Type B pancreatic cell (in vitro differentiated cells): ENCODE measurements around the gene SMARCA4. TPM values are rescaled to one million over a fixed set of nuclear protein-coding genes. Genes with fewer than 3 reads are reported as not detected.
A peak's percentile ranks its signal among the peaks of the same experiment; 100 is the strongest.

ENCODE experiments used
- DNase-seq: peaks from one replicate; pipeline ENCODE4 v3.0.0; 2021; ENCODE audit warnings: mixed read lengths; ENCODE audit not compliant: unreplicated experiment; ENCODE audit errors: extremely low spot score
- H3K27ac Mint-ChIP-seq: 2 replicates; pipeline ENCODE4 v1.8.0; 2021; ENCODE audit warnings: mild to moderate bottlenecking, mixed read lengths
- H3K27me3 Mint-ChIP-seq: 2 replicates; pipeline ENCODE4 v1.8.0; 2021; ENCODE audit warnings: mixed read lengths
- H3K36me3 Mint-ChIP-seq: 2 replicates; pipeline ENCODE4 v1.8.0; 2021; ENCODE audit warnings: mixed read lengths
- H3K4me1 Mint-ChIP-seq: one replicate; pipeline ENCODE4 v1.8.0; 2021; ENCODE audit warnings: mixed read lengths; ENCODE audit not compliant: unreplicated experiment
- H3K4me3 Mint-ChIP-seq: 2 replicates; pipeline ENCODE4 v1.8.0; 2021; ENCODE audit warnings: mild to moderate bottlenecking, mixed read lengths
- H3K9me3 Mint-ChIP-seq: 2 replicates; pipeline ENCODE4 v1.8.0; 2021; ENCODE audit warnings: mixed read lengths
- CTCF ChIP-seq: fragments of 200-600 bp; sonication (generic); conservative IDR thresholded peaks from 2 replicates; pipeline ENCODE4 v1.5.0; 2021; ENCODE audit warnings: antibody characterized with exemption, mild to moderate bottlenecking
- total RNA-seq: library from RNA; stranded (reverse); gene quantifications from 2 replicates; pipeline ENCODE4 v1.2.1, GENCODE V29; 2021; ENCODE audit warnings: low replicate concordance

The SMARCA4 gene
- total RNA-seq, 1 donor from 2014 or later, result 244 TPM

GRCh38 chr19:10915130-10916091, 45.4 kb upstream of the SMARCA4 start:
- Mint-ChIP-seq H3K4me1 (no peaks in the 10 kb centered on the region), H3K36me3 (peaks cover 4% of the 10 kb centered on the region), H3K27ac (no peak overlapping the region), H3K4me3 (no peak overlapping the region), H3K9me3 (no peaks in the 10 kb centered on the region), H3K27me3 (no peaks in the 10 kb centered on the region)
- TF ChIP-seq CTCF, result no peak
- no peak for DNase-seq

- Mint-ChIP-seq H3K27me3 (no peaks in the 10 kb centered on the region), H3K27ac (no peak overlapping the region), H3K4me3 (no peak overlapping the region), H3K36me3 (peaks cover 6% of the 10 kb centered on the region), H3K4me1 (no peaks in the 10 kb centered on the region), H3K9me3 (no peaks in the 10 kb centered on the region)
- TF ChIP-seq CTCF, result no peak
- no peak for DNase-seq
Observed at GRCh38 chr19:10916602-10917001, 44.2 kb upstream of the SMARCA4 start.

GRCh38 chr19:10918359-10918758, 42.5 kb upstream of the SMARCA4 start:
- H3K4me1 Mint-ChIP-seq, result no peaks in the 10 kb centered on the region
- no peaks in the 10 kb centered on the region for H3K9me3 Mint-ChIP-seq
- peaks cover 3% of the 10 kb centered on the region for H3K36me3 Mint-ChIP-seq
- no peak for TF ChIP-seq CTCF
- H3K27ac Mint-ChIP-seq, result peak overlapping the region; percentile 51
- H3K27me3 Mint-ChIP-seq, result no peaks in the 10 kb centered on the region
- H3K4me3 Mint-ChIP-seq, result no peak overlapping the region
- DNase-seq, result no peak

DNA sequence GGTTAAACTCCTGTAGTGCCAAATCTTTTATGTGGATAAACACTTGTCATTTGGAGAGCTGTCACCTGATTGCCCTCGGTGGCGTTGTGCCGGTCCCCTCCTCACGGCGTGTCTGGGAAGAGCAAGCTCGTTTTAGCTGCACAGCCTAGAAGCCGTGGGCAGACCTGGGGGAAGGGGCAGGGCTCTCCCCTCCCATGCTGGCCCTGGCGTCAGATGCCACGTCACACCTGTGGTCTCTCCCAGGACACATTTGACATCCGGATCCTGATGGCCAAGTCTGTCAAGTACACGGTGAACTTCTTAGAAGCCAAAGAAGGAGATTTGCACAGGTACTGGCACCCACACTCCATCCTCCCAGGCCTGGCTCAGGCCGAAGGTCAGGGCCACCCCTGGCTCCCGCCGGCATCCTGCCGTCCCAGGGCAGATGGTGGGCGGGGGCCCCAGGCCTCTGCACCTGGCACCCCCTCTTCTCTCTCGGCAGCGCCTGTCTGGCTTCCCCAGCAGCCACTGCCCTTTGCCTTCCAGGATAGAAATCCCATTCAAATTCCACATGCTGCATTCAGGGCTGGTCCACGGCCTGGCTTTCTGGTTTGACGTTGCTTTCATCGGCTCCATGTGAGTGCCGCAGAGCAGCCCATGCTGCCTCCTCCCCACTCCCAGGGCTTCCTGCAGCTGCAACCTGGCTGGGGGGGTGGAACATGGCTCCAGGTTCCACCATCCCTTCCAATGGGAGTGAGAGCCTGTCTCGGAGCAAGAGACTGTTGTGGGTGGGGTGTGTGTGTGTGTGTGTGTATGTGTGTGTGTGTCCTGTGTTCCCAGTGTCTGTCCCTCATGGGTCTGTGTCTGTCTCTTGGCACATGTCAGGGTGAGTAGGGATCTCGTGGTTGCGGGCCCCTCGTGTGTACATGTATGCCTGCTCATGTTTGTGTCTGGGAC, 41.2 kb upstream of the SMARCA4 start:
- Mint-ChIP-seq H3K9me3 (no peaks in the 10 kb centered on the region), H3K4me3 (no peak overlapping the region), H3K27ac (no peak overlapping the region), H3K4me1 (no peaks in the 10 kb centered on the region), H3K27me3 (no peaks in the 10 kb centered on the region), H3K36me3 (peaks cover 3% of the 10 kb centered on the region)
- no peak for TF ChIP-seq CTCF
- no peak for DNase-seq

DNA sequence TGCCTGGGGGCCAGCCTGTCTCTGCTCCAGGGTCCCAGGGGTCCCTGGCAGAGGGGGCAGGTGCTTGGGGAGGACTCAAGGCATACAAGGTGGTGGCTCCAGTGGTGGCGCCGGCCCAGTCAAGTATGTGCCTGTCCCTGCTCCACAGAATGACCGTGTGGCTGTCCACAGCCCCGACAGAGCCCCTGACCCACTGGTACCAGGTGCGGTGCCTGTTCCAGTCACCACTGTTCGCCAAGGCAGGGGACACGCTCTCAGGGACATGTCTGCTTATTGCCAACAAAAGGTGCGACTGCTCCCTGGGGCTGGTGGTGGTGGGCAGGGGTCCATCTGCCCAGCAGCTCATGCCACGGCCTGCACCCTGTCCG, 40.6 kb upstream of the SMARCA4 start:
- Mint-ChIP-seq H3K9me3 (no peaks in the 10 kb centered on the region), H3K36me3 (peaks cover 5% of the 10 kb centered on the region), H3K27ac (no peak overlapping the region), H3K27me3 (no peaks in the 10 kb centered on the region), H3K4me3 (no peak overlapping the region), H3K4me1 (no peaks in the 10 kb centered on the region)
- TF ChIP-seq CTCF, result no peak
- DNase-seq, result no peak
